ENCODE data around the gene FBXL13. TPM values are rescaled to one million over a fixed set of nuclear protein-coding genes. Genes with fewer than 3 reads are reported as not detected.

Gene FBXL13
- total RNA-seq: 1 to 10 TPM in 2 of 4 donors, under 1 TPM in 1, not detected in 1; 0.35 to 2.6 (median 1.3) TPM

- H3K9me3 ChIP-seq: no peaks in the 10 kb centered on the region
Measured at GRCh38 chr7:103074519-103075336, at the start of gene FBXL13, which contains the start of gene ARMC10. Gene FBXL13, minus strand, starts transcription at chr7:103074796. Gene ARMC10, plus strand, starts transcription at chr7:103075140. Its CDS starts 133 bp downstream, at chr7:103075273.

GRCh38 chr7:103123529-103123928 is 48.9 kb upstream of the FBXL13 start:
- Histone ChIP-seq H3K4me1 (peaks cover 0 to 5% (median 0%) of the 10 kb centered on the region in 4 donors), H3K36me3 (peaks cover 0 to 55% (median 0%) of the 10 kb centered on the region in 3 donors)
- no peak for DNase-seq

More at GRCh38 chr7:103074519-103075336, at the start of gene FBXL13, which contains the start of gene ARMC10:
- Histone ChIP-seq H3K36me3 (no peaks in the 10 kb centered on the region), H3K27me3 (no peaks in the 10 kb centered on the region), H3K4me3 (peak within 1 kb of the TSS; percentile 63 to 88 (median 79)), H3K4me1 (peaks cover 3 to 16% (median 7%) of the 10 kb centered on the region in 4 donors), H3K27ac (peak within 1 kb of the TSS; percentile 83 to 95 (median 86))
- peak; percentile 86 to 96 (median 95) for DNase-seq
- TF ChIP-seq POLR2A (IDR thresholded peaks at IDR 0.05) (peak; percentile 32 to 47), CTCF (IDR thresholded peaks at IDR 0.05) (peak in 4 of 6 experiments; percentile 29 to 57 (median 49))

GRCh38 chr7:103121641-103122040 is 47.0 kb upstream of the FBXL13 start:
- Histone ChIP-seq H3K9me3 (no peaks in the 10 kb centered on the region), H3K27me3 (no peaks in the 10 kb centered on the region), H3K4me1 (peaks cover 0 to 5% (median 0%) of the 10 kb centered on the region in 4 donors), H3K36me3 (peaks cover 0 to 38% (median 0%) of the 10 kb centered on the region in 3 donors), H3K4me3 (no peak overlapping the region), H3K27ac (no peak overlapping the region)
- no peak for TF ChIP-seq CTCF (IDR thresholded peaks at IDR 0.05)
- TF ChIP-seq POLR2A (IDR thresholded peaks at IDR 0.05): no peak
- no peak for DNase-seq

More at GRCh38 chr7:103123529-103123928, 48.9 kb upstream of the FBXL13 start:
- Histone ChIP-seq H3K4me3 (no peak overlapping the region), H3K27ac (no peak overlapping the region), H3K27me3 (no peaks in the 10 kb centered on the region), H3K9me3 (no peaks in the 10 kb centered on the region)
- TF ChIP-seq CTCF (IDR thresholded peaks at IDR 0.05): no peak

- DNase-seq: no peak
- peaks cover 0 to 30% (median 0%) of the 10 kb centered on the region in 3 donors for H3K36me3 ChIP-seq
Measured at GRCh38 chr7:103120362-103120761, 45.8 kb upstream of the FBXL13 start.

GRCh38 chr7:103119791-103120291 is 45.2 kb upstream of the FBXL13 start:
- TF ChIP-seq CTCF (IDR thresholded peaks at IDR 0.05) (no peak), POLR2A (IDR thresholded peaks at IDR 0.05) (no peak)
- Histone ChIP-seq H3K4me3 (no peak overlapping the region), H3K36me3 (peaks cover 0 to 30% (median 0%) of the 10 kb centered on the region in 3 donors), H3K27ac (no peak overlapping the region), H3K27me3 (no peaks in the 10 kb centered on the region), H3K9me3 (no peaks in the 10 kb centered on the region), H3K4me1 (peaks cover 0 to 5% (median 0%) of the 10 kb centered on the region in 4 donors)
- DNase-seq: no peak

More at GRCh38 chr7:103120362-103120761, 45.8 kb upstream of the FBXL13 start:
- TF ChIP-seq CTCF (IDR thresholded peaks at IDR 0.05): no peak
- no peak for TF ChIP-seq POLR2A (IDR thresholded peaks at IDR 0.05)
- no peak overlapping the region for H3K27ac ChIP-seq
- no peaks in the 10 kb centered on the region for H3K9me3 ChIP-seq
- no peaks in the 10 kb centered on the region for H3K27me3 ChIP-seq
- peaks cover 0 to 5% (median 0%) of the 10 kb centered on the region in 4 donors for H3K4me1 ChIP-seq
- no peak overlapping the region for H3K4me3 ChIP-seq
